Muscle layer of colon (tissue), 2 donors: ENCODE results near the gene LAMB1.
A peak's percentile ranks its signal among the peaks of the same experiment; 100 is the strongest.

Experiments used
- H3K27ac ChIP-seq: one replicate; pipeline ENCODE4 v1.7.0; 2013; ENCODE audit warnings: low read depth, mild to moderate bottlenecking, low read length, moderate library complexity
- H3K27me3 ChIP-seq, 2 donors: one replicate each; pipeline ENCODE4 v1.7.0; 2013; ENCODE audit warnings: low read length in 2 of 2, mild to moderate bottlenecking in 2 of 2; ENCODE audit not compliant: insufficient read depth in 2 of 2, control insufficient read depth in 1 of 2
- H3K36me3 ChIP-seq: one replicate; pipeline ENCODE4 v1.7.0; 2013; ENCODE audit warnings: mild to moderate bottlenecking, low read length; ENCODE audit not compliant: insufficient read depth
- H3K4me1 ChIP-seq: one replicate; pipeline ENCODE4 v1.7.0; 2013; ENCODE audit warnings: mild to moderate bottlenecking, low read length; ENCODE audit not compliant: insufficient read depth
- H3K4me3 ChIP-seq, 2 donors: one replicate each; pipeline ENCODE4 v1.7.0; 2013; ENCODE audit warnings: low read length in 2 of 2, low read depth in 1 of 2, mild to moderate bottlenecking in 1 of 2, moderate library complexity in 1 of 2
- H3K9ac ChIP-seq: one replicate; pipeline ENCODE4 v1.7.0; 2013; ENCODE audit warnings: low read length
- H3K9me3 ChIP-seq: one replicate; pipeline ENCODE4 v1.7.0; 2013; ENCODE audit warnings: mild to moderate bottlenecking, low read length
- donor health status: abdominal sarcoma.
- donor health status: Adenocarcinoma of cecum.

Gene LAMB1

DNA sequence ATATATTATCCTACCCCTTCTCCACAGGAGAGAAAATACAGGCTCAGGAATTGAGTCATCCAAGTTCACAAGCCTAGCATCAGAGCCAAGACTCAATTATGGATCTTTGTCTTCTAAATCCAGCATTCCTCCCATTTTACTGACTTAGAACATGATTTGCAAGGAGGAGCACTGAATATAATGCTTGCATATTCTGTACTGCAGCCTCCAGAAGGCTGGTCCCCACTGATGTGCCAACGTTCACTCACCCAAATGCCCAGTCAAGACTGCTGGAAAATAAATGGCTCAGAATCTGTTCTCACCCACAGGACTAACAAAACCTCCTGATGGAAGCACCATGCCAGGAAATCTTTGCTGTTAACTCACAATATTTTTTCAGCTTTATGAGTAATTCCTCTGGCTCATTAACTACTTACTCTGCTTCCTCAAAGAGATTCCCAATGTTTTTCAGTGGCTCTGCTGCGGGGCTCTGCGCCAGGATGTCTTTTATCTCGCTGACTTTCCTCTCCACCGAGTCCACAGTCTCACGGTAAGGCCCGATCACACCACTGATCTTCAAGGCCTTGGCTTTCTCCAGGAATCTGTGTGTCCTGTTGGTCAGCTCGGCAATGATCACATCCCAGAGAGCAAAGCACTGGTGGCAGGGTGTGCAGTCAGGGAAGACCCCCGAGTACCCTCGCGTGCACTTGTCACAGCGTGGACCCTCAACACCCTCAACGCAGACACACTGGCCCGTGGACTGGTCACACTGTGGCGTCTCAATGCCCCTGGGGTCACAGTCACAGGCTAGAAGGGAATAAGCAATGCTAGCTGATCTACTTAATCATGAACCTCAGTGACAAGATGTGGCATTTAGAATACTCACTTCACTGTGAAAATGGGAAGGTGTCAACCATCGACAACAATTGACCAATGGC is 63.1 kb downstream of the LAMB1 start:
- peaks cover 50% of the 10 kb centered on the region for H3K4me1 ChIP-seq
- H3K27me3 ChIP-seq: no peaks in the 10 kb centered on the region
- peak overlapping the region; percentile 80 for H3K27ac ChIP-seq
- H3K36me3 ChIP-seq: peaks cover 43% of the 10 kb centered on the region
- no peaks in the 10 kb centered on the region for H3K9me3 ChIP-seq
- peak overlapping the region; percentile 27 for H3K9ac ChIP-seq
- H3K4me3 ChIP-seq: peak overlapping the region in 1 of 2 donors; percentile 5

DNA sequence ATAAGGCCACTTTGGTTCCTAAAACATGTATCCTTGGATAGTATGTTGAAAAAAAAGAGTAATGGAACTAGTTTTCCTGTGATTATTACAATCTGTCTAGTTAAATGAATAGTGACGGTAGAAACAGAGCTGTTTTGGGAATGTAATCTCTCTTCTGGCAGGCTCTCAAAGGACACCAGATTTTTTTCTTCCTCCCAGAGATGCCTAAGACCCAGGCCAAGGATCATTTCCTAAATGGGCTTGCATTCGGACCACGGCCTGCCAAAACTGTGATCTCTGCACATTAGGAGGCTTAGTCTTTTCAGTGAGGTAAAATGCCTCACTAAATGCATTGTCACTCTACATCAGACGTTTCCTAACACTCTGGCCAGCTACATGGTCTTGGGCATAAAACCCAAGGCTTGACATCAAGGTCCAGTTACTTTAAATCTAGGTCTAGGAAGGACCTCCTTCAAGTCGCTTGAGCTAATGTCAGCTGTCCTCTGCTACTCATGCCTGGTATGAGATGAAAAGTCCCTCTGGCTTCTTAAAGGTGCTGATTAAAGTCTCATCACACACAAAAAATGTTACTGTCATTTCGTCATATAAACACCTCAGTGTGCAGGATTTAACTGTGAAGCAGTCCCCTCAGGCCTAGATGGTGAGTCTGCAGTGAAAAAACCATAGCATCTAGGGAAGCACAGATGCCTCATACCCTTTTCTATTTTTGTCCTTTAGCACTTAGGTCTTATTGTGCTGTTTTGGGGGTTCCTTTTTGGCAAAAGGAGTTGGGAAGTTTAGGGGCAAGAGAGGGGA is 64.3 kb downstream of the LAMB1 start:
- Histone ChIP-seq H3K4me1 (peaks cover 58% of the 10 kb centered on the region), H3K36me3 (peaks cover 40% of the 10 kb centered on the region), H3K27ac (peak overlapping the region; percentile 80), H3K27me3 (no peaks in the 10 kb centered on the region), H3K9me3 (no peaks in the 10 kb centered on the region), H3K4me3 (no peak overlapping the region), H3K9ac (no peak overlapping the region)

- H3K27ac ChIP-seq: peak overlapping the region; percentile 76
- peaks cover 66% of the 10 kb centered on the region for H3K4me1 ChIP-seq
- H3K36me3 ChIP-seq: peaks cover 32% of the 10 kb centered on the region
Measured at GRCh38 chr7:107937531-107937930, 65.4 kb downstream of the LAMB1 start.

GRCh38 chr7:107936312-107936711 is 66.6 kb downstream of the LAMB1 start:
- peaks cover 78% of the 10 kb centered on the region for H3K4me1 ChIP-seq
- H3K9ac ChIP-seq: no peak overlapping the region
- no peak overlapping the region for H3K4me3 ChIP-seq
- no peak overlapping the region for H3K27ac ChIP-seq
- peaks cover 34% of the 10 kb centered on the region for H3K36me3 ChIP-seq
- no peaks in the 10 kb centered on the region for H3K27me3 ChIP-seq
- H3K9me3 ChIP-seq: no peaks in the 10 kb centered on the region

More at GRCh38 chr7:107937531-107937930, 65.4 kb downstream of the LAMB1 start:
- H3K9me3 ChIP-seq: no peaks in the 10 kb centered on the region
- no peak overlapping the region for H3K9ac ChIP-seq
- no peak overlapping the region for H3K4me3 ChIP-seq
- H3K27me3 ChIP-seq: no peaks in the 10 kb centered on the region

DNA sequence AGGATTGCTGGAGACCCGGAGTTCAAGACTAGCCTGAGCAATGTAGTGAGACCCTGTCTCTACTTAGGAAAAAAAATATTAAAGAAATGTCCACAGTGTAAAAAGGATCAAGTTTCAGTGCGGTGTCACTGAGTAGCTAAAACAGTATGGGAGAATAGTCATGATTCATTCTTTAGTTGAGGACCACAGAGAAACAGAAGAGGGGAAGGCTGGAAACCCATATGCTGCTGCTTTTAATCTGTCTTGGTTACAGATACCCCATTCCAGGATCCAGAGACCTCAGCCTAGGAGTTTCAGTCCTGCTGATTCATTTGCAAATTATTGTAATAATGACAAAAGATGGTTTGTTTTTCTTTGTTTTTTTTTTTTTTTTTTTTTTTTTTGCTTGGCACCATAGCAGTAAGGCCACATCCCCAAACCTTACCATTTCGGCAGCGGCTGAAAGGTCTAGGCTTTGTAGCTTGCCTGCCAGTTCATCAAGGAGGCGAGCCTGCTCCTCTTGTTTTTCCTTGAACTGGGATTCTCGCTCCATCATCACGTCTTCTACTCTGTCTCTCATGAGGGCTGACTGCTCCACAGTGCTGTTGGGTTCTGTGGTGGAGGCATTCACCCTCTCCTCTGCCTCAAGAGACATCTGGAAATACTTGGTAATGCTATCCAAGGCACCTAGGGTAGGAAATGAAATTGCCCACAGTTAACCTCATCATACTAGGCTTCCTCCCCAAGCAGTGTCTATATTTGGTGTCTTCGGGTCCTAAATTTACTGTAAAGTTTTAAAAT is 67.8 kb downstream of the LAMB1 start:
- Histone ChIP-seq H3K27me3 (no peaks in the 10 kb centered on the region), H3K27ac (peak overlapping the region; percentile 83), H3K9ac (no peak overlapping the region), H3K4me1 (peaks cover 76% of the 10 kb centered on the region), H3K9me3 (no peaks in the 10 kb centered on the region), H3K4me3 (no peak overlapping the region), H3K36me3 (peaks cover 41% of the 10 kb centered on the region)

- no peaks in the 10 kb centered on the region for H3K9me3 ChIP-seq
- peaks cover 59% of the 10 kb centered on the region for H3K4me1 ChIP-seq
- peaks cover 57% of the 10 kb centered on the region for H3K36me3 ChIP-seq
- no peak overlapping the region for H3K4me3 ChIP-seq
- H3K9ac ChIP-seq: peak overlapping the region; percentile 23
- peak overlapping the region; percentile 39 for H3K27ac ChIP-seq
- no peaks in the 10 kb centered on the region for H3K27me3 ChIP-seq
Measured at GRCh38 chr7:107933386-107934013, 69.5 kb downstream of the LAMB1 start.

- Histone ChIP-seq H3K4me3 (no peak overlapping the region), H3K27me3 (no peaks in the 10 kb centered on the region), H3K9ac (no peak overlapping the region), H3K27ac (peak overlapping the region; percentile 74), H3K9me3 (no peaks in the 10 kb centered on the region), H3K4me1 (peaks cover 53% of the 10 kb centered on the region), H3K36me3 (peaks cover 64% of the 10 kb centered on the region)
Measured at GRCh38 chr7:107932805-107933204, 70.2 kb downstream of the LAMB1 start.

DNA sequence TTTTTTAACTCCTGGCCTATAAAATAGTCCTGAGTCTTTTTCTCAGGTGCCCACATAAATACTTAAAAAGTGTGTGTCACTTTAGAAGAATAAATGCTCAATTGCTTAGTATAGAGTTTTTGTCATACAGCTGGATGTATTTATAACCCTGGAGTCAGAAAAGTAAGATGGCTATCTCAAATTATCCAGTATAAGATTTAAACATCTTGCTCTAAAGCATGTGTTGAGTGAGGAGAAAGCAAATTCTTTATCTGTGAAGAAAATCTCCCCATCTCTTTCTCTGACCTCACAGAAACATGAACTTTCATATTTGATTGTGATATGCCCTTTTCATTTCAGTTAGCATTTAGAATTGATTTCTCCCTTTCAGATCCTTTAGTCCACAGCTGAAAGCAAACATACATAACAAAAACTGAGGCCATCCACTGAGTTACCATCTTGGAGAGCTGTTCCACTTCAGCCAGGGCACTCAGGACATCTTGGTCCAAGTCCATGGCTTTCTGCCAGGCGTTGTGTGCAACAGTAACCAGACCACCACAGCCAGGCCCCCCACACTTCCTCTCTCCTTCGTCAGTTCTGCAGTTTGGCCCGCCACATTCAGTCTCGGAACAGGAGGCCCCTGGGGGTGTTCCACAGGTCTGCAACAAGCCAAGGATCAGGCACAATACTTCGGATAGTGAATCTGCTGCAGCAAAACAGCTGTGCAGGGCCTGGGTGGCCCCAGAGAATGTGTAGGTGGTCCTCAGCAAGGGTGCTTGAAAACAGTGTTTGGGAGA is 71.0 kb downstream of the LAMB1 start:
- Histone ChIP-seq H3K4me1 (peaks cover 44% of the 10 kb centered on the region), H3K27ac (peak overlapping the region; percentile 74), H3K36me3 (peaks cover 66% of the 10 kb centered on the region), H3K9ac (no peak overlapping the region), H3K27me3 (no peaks in the 10 kb centered on the region), H3K9me3 (no peaks in the 10 kb centered on the region), H3K4me3 (no peak overlapping the region)

DNA sequence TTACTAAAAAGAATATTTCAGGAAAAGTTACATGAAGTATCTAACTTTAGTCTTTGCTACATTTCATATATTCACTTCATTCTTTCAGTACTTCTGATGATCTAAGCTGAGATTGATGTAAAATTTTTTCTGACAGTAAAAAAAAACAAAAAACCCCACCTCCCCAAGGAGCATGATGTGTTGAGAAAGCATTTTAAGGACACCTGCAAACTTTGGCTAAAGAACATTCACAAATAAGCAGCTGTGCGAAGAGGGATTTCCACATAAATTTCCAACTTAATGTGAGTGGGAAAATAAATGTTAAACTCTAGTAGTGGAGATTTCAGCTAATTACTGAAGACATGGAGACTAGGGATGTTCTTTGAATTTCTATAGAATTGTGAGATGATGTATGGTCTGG is 76.5 kb downstream of the LAMB1 start:
- Histone ChIP-seq H3K36me3 (peaks cover 58% of the 10 kb centered on the region), H3K4me1 (peaks cover 33% of the 10 kb centered on the region), H3K9ac (no peak overlapping the region), H3K9me3 (no peaks in the 10 kb centered on the region), H3K27me3 (no peaks in the 10 kb centered on the region), H3K4me3 (no peak overlapping the region), H3K27ac (peak overlapping the region; percentile 54)

- H3K36me3 ChIP-seq: peaks cover 47% of the 10 kb centered on the region
- no peaks in the 10 kb centered on the region for H3K9me3 ChIP-seq
- peaks cover 42% of the 10 kb centered on the region for H3K4me1 ChIP-seq
- no peak overlapping the region for H3K4me3 ChIP-seq
- no peak overlapping the region for H3K9ac ChIP-seq
- H3K27ac ChIP-seq: no peak overlapping the region
- H3K27me3 ChIP-seq: no peaks in the 10 kb centered on the region
Measured at GRCh38 chr7:107924841-107925504, 78.0 kb downstream of the LAMB1 start.
